GM21447 (cell line): ENCODE results near the gene HTD2.

Source experiments
- ATAC-seq: cut with Tn5 transposase; IDR thresholded peaks from one replicate; pipeline ENCODE4 v1.9.1; 2021; ENCODE audit not compliant: unreplicated experiment

The HTD2 gene

GRCh38 chr3:58291671-58292338 is 14.5 kb upstream of the HTD2 start:
- ATAC-seq, result no peak

GRCh38 chr3:58292866-58293265 is 13.5 kb upstream of the HTD2 start:
- no peak for ATAC-seq

- no peak for ATAC-seq
Observed at GRCh38 chr3:58293516-58293915, 12.8 kb upstream of the HTD2 start.

- ATAC-seq, result no peak
Observed at GRCh38 chr3:58296269-58296668, 10.1 kb upstream of the HTD2 start.

- no peak for ATAC-seq
Observed at GRCh38 chr3:58296843-58297242, 9.5 kb upstream of the HTD2 start.

- no peak for ATAC-seq
Observed at GRCh38 chr3:58298190-58298589, 8.1 kb upstream of the HTD2 start.

GRCh38 chr3:58299075-58299474 is 7.2 kb upstream of the HTD2 start:
- ATAC-seq, result no peak

GRCh38 chr3:58299839-58300516 is 6.3 kb upstream of the HTD2 start:
- no peak for ATAC-seq

- no peak for ATAC-seq
Observed at GRCh38 chr3:58307639-58308215, 1.4 kb downstream of the HTD2 start.

GRCh38 chr3:58308728-58309127 is 2.4 kb downstream of the HTD2 start:
- no peak for ATAC-seq

- no peak for ATAC-seq
Observed at GRCh38 chr3:58317811-58318210, 11.5 kb downstream of the HTD2 start.

- no peak for ATAC-seq
Observed at GRCh38 chr3:58321791-58322190, 15.5 kb downstream of the HTD2 start.

- ATAC-seq, result no peak
Observed at GRCh38 chr3:58322793-58323192, 16.5 kb downstream of the HTD2 start.

- ATAC-seq, result no peak
Observed at GRCh38 chr3:58323529-58324390, 17.4 kb downstream of the HTD2 start.

GRCh38 chr3:58324391-58325390 is 18.4 kb downstream of the HTD2 start:
- no peak for ATAC-seq

- no peak for ATAC-seq
Observed at GRCh38 chr3:58325525-58325992, 19.2 kb downstream of the HTD2 start.

- ATAC-seq, result no peak
Observed at GRCh38 chr3:58326267-58326900, 20.1 kb downstream of the HTD2 start.

GRCh38 chr3:58329150-58329921 is 23.0 kb downstream of the HTD2 start:
- no peak for ATAC-seq

GRCh38 chr3:58329922-58330413 is 23.6 kb downstream of the HTD2 start:
- ATAC-seq, result no peak
